ENCODE results near the gene SSR4.

The SSR4 gene

GRCh38 chrX:153827016-153827415 lies 32.5 kb downstream of the SSR4 start:
- H3K4me3 ChIP-seq (replicated peaks in 1 of 2; ENCODE audit: low read depth in 2 of 2, low read length in 2 of 2): no peak overlapping the region
- no peak for DNase-seq (ENCODE audit: low read depth in 2 of 2)
- no peak for TF ChIP-seq CTCF (IDR thresholded peaks at IDR 0.05; ENCODE audit: low read depth, low read length)

- H3K4me3 ChIP-seq (replicated peaks in 1 of 2; ENCODE audit: low read depth in 2 of 2, low read length in 2 of 2): no peak overlapping the region
- TF ChIP-seq CTCF (IDR thresholded peaks at IDR 0.05; ENCODE audit: low read depth, low read length): no peak
- no peak for DNase-seq (ENCODE audit: low read depth in 2 of 2)
Observed at GRCh38 chrX:153827903-153828302, 33.4 kb downstream of the SSR4 start.

- TF ChIP-seq CTCF (IDR thresholded peaks at IDR 0.05; ENCODE audit: low read depth, low read length): no peak
- H3K4me3 ChIP-seq (replicated peaks in 1 of 2; ENCODE audit: low read depth in 2 of 2, low read length in 2 of 2): no peak overlapping the region
- no peak for DNase-seq (ENCODE audit: low read depth in 2 of 2)
Observed at GRCh38 chrX:153828308-153828707, 33.8 kb downstream of the SSR4 start.

- no peak for DNase-seq (ENCODE audit: low read depth in 2 of 2)
- H3K4me3 ChIP-seq (replicated peaks in 1 of 2; ENCODE audit: low read depth in 2 of 2, low read length in 2 of 2): peak overlapping the region in 1 of 2 donors; percentile 5
- no peak for TF ChIP-seq CTCF (IDR thresholded peaks at IDR 0.05; ENCODE audit: low read depth, low read length)
Observed at GRCh38 chrX:153828723-153829548, 34.5 kb downstream of the SSR4 start.

GRCh38 chrX:153829549-153829798 lies 35.0 kb downstream of the SSR4 start:
- no peak for DNase-seq (ENCODE audit: low read depth in 2 of 2)
- no peak overlapping the region for H3K4me3 ChIP-seq (replicated peaks in 1 of 2; ENCODE audit: low read depth in 2 of 2, low read length in 2 of 2)
- no peak for TF ChIP-seq CTCF (IDR thresholded peaks at IDR 0.05; ENCODE audit: low read depth, low read length)

GRCh38 chrX:153829799-153830639 lies 35.6 kb downstream of the SSR4 start, which contains the start of gene PDZD4:
Gene PDZD4 (minus strand): TSS chrX:153830544. CDS start chrX:153830298, 246 bp downstream.
- no peak within 1 kb of the TSS for H3K4me3 ChIP-seq (replicated peaks in 1 of 2; ENCODE audit: low read depth in 2 of 2, low read length in 2 of 2)
- TF ChIP-seq CTCF (IDR thresholded peaks at IDR 0.05; ENCODE audit: low read depth, low read length): no peak
- no peak for DNase-seq (ENCODE audit: low read depth in 2 of 2)

Data from cardiac fibroblast (primary cell).